PFSK-1 (cell line): Measurements from ENCODE around the gene PLA2G4C.

Experiments used
- FOXP2 ChIP-seq: optimal IDR thresholded peaks from 2 replicates; pipeline ENCODE3; 2011; ENCODE audit warnings: borderline replicate concordance, control low read depth, inconsistent platforms; ENCODE audit not compliant: insufficient read depth; ENCODE audit errors: extremely low read length, extremely low read depth
- POLR2AphosphoS5 ChIP-seq: IDR thresholded peaks from 2 replicates; pipeline ENCODE4 v1.6.1; 2012; ENCODE audit warnings: low read depth, mild to moderate bottlenecking, control low read depth, low read length, moderate library complexity
- SIN3A ChIP-seq: IDR thresholded peaks from 2 replicates; pipeline ENCODE4 v1.6.1; 2012; ENCODE audit warnings: mild to moderate bottlenecking, low read length, moderate library complexity, borderline replicate concordance; ENCODE audit not compliant: insufficient read depth
- TAF1 ChIP-seq: IDR thresholded peaks from 2 replicates; pipeline ENCODE4 v1.6.1; 2012; ENCODE audit warnings: low read length, control low read depth, borderline replicate concordance; ENCODE audit not compliant: insufficient read depth
- TF ChIP-seq, protein P1 (sequence below), 2 experiments: IDR thresholded peaks; 2 replicates each; pipeline versions ENCODE4 v1.6.1 to v1.8.0; 2011 to 2012; ENCODE audit warnings: low read depth in 2 of 2, low read length in 2 of 2, control low read depth in 1 of 2, inconsistent platforms in 1 of 2, mild to moderate bottlenecking in 1 of 2, moderate library complexity in 1 of 2; ENCODE audit not compliant: insufficient read depth in 1 of 2

PLA2G4C gene

DNA sequence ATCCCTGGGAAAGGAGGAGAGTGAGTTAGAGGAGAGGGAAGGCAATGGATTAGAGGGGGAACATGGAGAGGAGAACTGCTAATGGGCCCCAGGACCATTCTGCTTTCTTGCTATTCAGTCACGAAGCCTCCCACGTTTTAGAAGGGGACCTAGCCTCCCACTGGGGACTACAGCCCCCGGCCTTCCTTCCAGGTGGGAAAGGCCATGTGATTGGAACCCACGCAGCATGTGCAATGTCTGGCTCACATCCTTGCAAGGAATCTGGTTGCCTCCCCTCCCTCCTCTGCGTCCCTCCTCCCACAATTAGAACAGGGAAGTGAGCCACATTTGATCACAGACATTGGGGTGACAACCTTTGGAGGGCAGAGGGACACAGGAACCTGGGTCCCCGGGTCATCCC, 22.5 kb upstream of the PLA2G4C start:
- TF ChIP-seq SIN3A (no peak), TAF1 (no peak), FOXP2 (no peak)

DNA sequence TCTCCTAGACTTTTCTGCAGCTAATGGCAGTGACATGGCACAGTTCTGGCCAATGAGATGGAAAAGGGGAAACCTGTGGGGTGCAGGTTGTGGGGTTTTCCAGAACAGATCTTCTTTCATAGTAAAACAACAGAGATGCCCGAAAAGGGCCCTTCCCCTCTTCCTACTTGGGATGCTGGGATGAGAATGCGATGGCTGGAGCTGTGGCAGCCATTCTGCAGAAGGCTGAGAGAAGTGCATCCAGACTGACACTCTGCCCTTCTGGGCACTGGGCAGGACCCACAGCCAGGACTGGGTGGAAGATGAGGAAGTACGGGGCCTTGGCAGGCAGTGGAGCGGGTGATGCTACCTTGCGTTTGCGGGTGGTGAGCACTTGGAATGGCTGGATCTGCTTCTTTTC, 16.9 kb upstream of the PLA2G4C start:
- TF ChIP-seq, protein P1, sequence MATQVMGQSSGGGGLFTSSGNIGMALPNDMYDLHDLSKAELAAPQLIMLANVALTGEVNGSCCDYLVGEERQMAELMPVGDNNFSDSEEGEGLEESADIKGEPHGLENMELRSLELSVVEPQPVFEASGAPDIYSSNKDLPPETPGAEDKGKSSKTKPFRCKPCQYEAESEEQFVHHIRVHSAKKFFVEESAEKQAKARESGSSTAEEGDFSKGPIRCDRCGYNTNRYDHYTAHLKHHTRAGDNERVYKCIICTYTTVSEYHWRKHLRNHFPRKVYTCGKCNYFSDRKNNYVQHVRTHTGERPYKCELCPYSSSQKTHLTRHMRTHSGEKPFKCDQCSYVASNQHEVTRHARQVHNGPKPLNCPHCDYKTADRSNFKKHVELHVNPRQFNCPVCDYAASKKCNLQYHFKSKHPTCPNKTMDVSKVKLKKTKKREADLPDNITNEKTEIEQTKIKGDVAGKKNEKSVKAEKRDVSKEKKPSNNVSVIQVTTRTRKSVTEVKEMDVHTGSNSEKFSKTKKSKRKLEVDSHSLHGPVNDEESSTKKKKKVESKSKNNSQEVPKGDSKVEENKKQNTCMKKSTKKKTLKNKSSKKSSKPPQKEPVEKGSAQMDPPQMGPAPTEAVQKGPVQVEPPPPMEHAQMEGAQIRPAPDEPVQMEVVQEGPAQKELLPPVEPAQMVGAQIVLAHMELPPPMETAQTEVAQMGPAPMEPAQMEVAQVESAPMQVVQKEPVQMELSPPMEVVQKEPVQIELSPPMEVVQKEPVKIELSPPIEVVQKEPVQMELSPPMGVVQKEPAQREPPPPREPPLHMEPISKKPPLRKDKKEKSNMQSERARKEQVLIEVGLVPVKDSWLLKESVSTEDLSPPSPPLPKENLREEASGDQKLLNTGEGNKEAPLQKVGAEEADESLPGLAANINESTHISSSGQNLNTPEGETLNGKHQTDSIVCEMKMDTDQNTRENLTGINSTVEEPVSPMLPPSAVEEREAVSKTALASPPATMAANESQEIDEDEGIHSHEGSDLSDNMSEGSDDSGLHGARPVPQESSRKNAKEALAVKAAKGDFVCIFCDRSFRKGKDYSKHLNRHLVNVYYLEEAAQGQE (IDR thresholded peaks at IDR 0.05; ENCODE audit: insufficient read depth in 1 of 2, low read depth in 2 of 2, low read length in 2 of 2): no peak
- TF ChIP-seq TAF1: no peak
- no peak for TF ChIP-seq SIN3A
- no peak for TF ChIP-seq POLR2AphosphoS5
- TF ChIP-seq FOXP2: no peak

DNA sequence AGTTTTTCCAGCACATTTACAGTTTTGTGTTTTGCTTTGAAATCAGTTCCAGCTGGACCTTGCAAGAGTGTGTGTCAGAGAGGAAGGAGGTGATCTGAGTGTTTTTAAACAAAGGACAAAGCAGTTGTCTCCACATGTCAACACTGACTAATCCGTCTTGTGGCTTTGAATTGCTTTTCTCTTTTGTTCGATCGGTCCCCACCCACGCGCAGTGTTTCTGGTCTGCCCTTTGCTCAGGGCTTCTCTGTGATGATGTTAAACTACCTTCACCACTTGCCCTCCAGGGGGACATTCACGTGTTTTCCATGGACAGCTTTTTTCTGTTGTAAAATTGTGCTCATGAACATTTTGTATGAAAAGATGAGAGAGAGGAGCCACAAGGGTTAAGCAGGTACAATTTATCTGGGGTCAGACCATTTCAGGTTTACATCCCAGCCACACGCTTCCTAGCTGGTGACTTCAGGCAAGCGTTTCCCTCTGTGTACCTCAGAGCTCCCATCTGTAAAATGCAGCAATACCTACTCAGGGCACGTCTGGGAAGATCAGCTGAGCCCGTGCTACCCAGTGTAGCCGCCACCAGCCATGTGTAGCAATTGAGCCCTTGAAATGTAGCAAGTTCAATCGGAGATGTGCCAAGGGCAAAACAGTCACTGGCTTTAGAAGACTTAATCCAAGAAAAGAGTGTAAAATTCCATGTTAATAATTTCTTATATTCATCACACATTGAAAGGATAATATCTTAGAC, 13.5 kb upstream of the PLA2G4C start:
- TF ChIP-seq FOXP2: peak; percentile 85
- TF ChIP-seq, protein P1 (IDR thresholded peaks at IDR 0.05; ENCODE audit: insufficient read depth in 1 of 2, low read depth in 2 of 2, low read length in 2 of 2): no peak

- TF ChIP-seq FOXP2 (no peak), POLR2AphosphoS5 (no peak), SIN3A (no peak), TAF1 (no peak)
- TF ChIP-seq, protein P1 (IDR thresholded peaks at IDR 0.05; ENCODE audit: insufficient read depth in 1 of 2, low read depth in 2 of 2, low read length in 2 of 2): no peak
Measured at GRCh38 chr19:48122421-48122820, 11.8 kb upstream of the PLA2G4C start.

- TF ChIP-seq SIN3A (no peak), FOXP2 (peak; percentile 99)
- TF ChIP-seq, protein P1 (IDR thresholded peaks at IDR 0.05; ENCODE audit: insufficient read depth in 1 of 2, low read depth in 2 of 2, low read length in 2 of 2): peak in 1 of 2 experiments; percentile 67; a peak in 1 of 4 replicates
Measured at GRCh38 chr19:48121909-48122371, 11.3 kb upstream of the PLA2G4C start.
